WTC11 (cell line): ENCODE data around the gene USP22. TPM values are rescaled to one million over a fixed set of nuclear protein-coding genes. Genes with fewer than 3 reads are reported as not detected.

ENCODE experiments used
- ATF3 ChIP-seq: sonication (generic); formaldehyde crosslinking; conservative IDR thresholded peaks from 2 replicates; pipeline ENCODE4 v1.8.1; 2022; ENCODE audit warnings: mild to moderate bottlenecking, missing genetic modification reagents
- ATF6 ChIP-seq: sonication (generic); formaldehyde crosslinking; IDR thresholded peaks from 2 replicates; pipeline ENCODE4 v1.8.1; 2023; ENCODE audit warnings: mild to moderate bottlenecking, missing genetic modification reagents
- CDX4 ChIP-seq: fragments of 250-450 bp; sonication (Bioruptor Pico); IDR thresholded peaks from 2 replicates; pipeline ENCODE4 v1.9.0; 2021; ENCODE audit warnings: moderate library complexity, mild to moderate bottlenecking, inconsistent platforms, borderline replicate concordance
- CREB1 ChIP-seq: sonication (generic); formaldehyde crosslinking; IDR thresholded peaks from 2 replicates; pipeline ENCODE4 v1.8.0; 2023; ENCODE audit warnings: mild to moderate bottlenecking, missing genetic modification reagents
- CREM ChIP-seq: sonication (generic); formaldehyde crosslinking; IDR thresholded peaks from 2 replicates; pipeline ENCODE4 v1.8.1; 2022; ENCODE audit warnings: mild to moderate bottlenecking, missing genetic modification reagents, moderate library complexity
- E2F4 ChIP-seq: sonication (generic); formaldehyde crosslinking; IDR thresholded peaks from 2 replicates; pipeline ENCODE4 v1.8.1; 2022; ENCODE audit warnings: low read depth, mild to moderate bottlenecking, moderate library complexity, missing genetic modification reagents, borderline replicate concordance
- GRHL2 ChIP-seq: fragments of 250-450 bp; sonication (Bioruptor Pico); IDR thresholded peaks from 2 replicates; pipeline ENCODE4 v1.8.0; 2022; ENCODE audit warnings: mild to moderate bottlenecking, moderate library complexity; ENCODE audit not compliant: insufficient replicate concordance, severe bottlenecking
- GTF2I ChIP-seq: fragments of 250-450 bp; sonication (Bioruptor Pico); conservative IDR thresholded peaks from 2 replicates; pipeline ENCODE4 v1.4.0; 2021; ENCODE audit warnings: mild to moderate bottlenecking
- JAZF1 ChIP-seq: fragments of 250-450 bp; sonication (Bioruptor Pico); IDR thresholded peaks from 2 replicates; pipeline ENCODE4 v1.9.0; 2021; ENCODE audit warnings: moderate library complexity, mild to moderate bottlenecking, inconsistent platforms
- NFE2L1 ChIP-seq: sonication (generic); formaldehyde crosslinking; IDR thresholded peaks from 2 replicates; pipeline ENCODE4 v1.8.1; 2023; ENCODE audit warnings: missing genetic modification reagents
- OVOL2 ChIP-seq: fragments of 250-450 bp; sonication (Bioruptor Pico); IDR thresholded peaks from 2 replicates; pipeline ENCODE4 v1.9.0; 2021; ENCODE audit warnings: mild to moderate bottlenecking, borderline replicate concordance
- PRDM15 ChIP-seq: sonication (generic); formaldehyde crosslinking; IDR thresholded peaks from 2 replicates; pipeline ENCODE4 v1.8.0; 2022; ENCODE audit warnings: missing genetic modification reagents
- RELA ChIP-seq: sonication (generic); formaldehyde crosslinking; IDR thresholded peaks from 2 replicates; pipeline ENCODE4 v1.8.1; 2022; ENCODE audit warnings: missing genetic modification reagents, mild to moderate bottlenecking, borderline replicate concordance
- SMAD3 ChIP-seq: sonication (generic); formaldehyde crosslinking; IDR thresholded peaks from 2 replicates; pipeline ENCODE4 v1.8.0; 2022; ENCODE audit warnings: missing genetic modification reagents, mild to moderate bottlenecking, borderline replicate concordance
- TCF7 ChIP-seq: sonication (generic); formaldehyde crosslinking; IDR thresholded peaks from 2 replicates; pipeline ENCODE4 v1.8.0; 2022; ENCODE audit warnings: mild to moderate bottlenecking, low read depth, missing genetic modification reagents, moderate library complexity
- TEAD4 ChIP-seq: sonication (generic); formaldehyde crosslinking; IDR thresholded peaks from 2 replicates; pipeline ENCODE4 v1.8.0; 2022; ENCODE audit warnings: mild to moderate bottlenecking, missing genetic modification reagents
- USF2 ChIP-seq: sonication (generic); formaldehyde crosslinking; IDR thresholded peaks from 2 replicates; pipeline ENCODE4 v1.8.1; 2023; ENCODE audit warnings: mild to moderate bottlenecking, missing genetic modification reagents, moderate library complexity
- ZBTB21 ChIP-seq: sonication (generic); formaldehyde crosslinking; IDR thresholded peaks from 2 replicates; pipeline ENCODE4 v1.8.1; 2023; ENCODE audit warnings: mild to moderate bottlenecking, missing genetic modification reagents, borderline replicate concordance
- ZBTB43 ChIP-seq: sonication (generic); formaldehyde crosslinking; IDR thresholded peaks from 2 replicates; pipeline ENCODE4 v1.8.1; 2023; ENCODE audit warnings: mild to moderate bottlenecking, missing genetic modification reagents
- ZNF317 ChIP-seq: sonication (generic); formaldehyde crosslinking; IDR thresholded peaks from 2 replicates; pipeline ENCODE4 v1.8.1; 2023; ENCODE audit warnings: low read depth, mild to moderate bottlenecking, moderate library complexity, missing genetic modification reagents, borderline replicate concordance
- ZNF512 ChIP-seq: sonication (generic); formaldehyde crosslinking; IDR thresholded peaks from 2 replicates; pipeline ENCODE4 v1.8.1; 2022; ENCODE audit warnings: missing genetic modification reagents, borderline replicate concordance
- ZSCAN18 ChIP-seq: fragments of 250-450 bp; sonication (Bioruptor Pico); IDR thresholded peaks from 2 replicates; pipeline ENCODE4 v2.1.2; 2022; ENCODE audit warnings: mild to moderate bottlenecking, moderate library complexity
- total RNA-seq: library from RNA; stranded (reverse); gene quantifications from 3 replicates; pipeline ENCODE4 v1.2.3, GENCODE V29; 2021

USP22 gene
- total RNA-seq, 1 experiment from 2014 or later: 289 TPM

- TF ChIP-seq CREB1 (CRISPR knock-in tag) (no peak), CREM (peak; percentile 47; the same call in 1 of the 2 replicates), ZBTB43 (peak; percentile 39; the same call in 1 of the 2 replicates), SMAD3 (no peak), ZBTB21 (CRISPR knock-in tag) (no peak), ZNF512 (CRISPR knock-in tag) (no peak), ZSCAN18 (no peak), PRDM15 (CRISPR knock-in tag) (no peak), GTF2I (CRISPR knock-in tag) (no peak), CDX4 (CRISPR knock-in tag) (peak; percentile 71; the same call in 1 of the 2 replicates), OVOL2 (CRISPR knock-in tag) (no peak), TCF7 (CRISPR knock-in tag) (no peak), JAZF1 (CRISPR knock-in tag) (no peak), ATF6 (CRISPR knock-in tag) (no peak), E2F4 (0 out of 2 replicates have a peak, but pooled peaks have one; percentile 30), USF2 (CRISPR knock-in tag) (no peak), ZNF317 (CRISPR knock-in tag) (no peak), NFE2L1 (CRISPR knock-in tag) (0 out of 2 replicates have a peak, but pooled peaks have one; percentile 23), GRHL2 (CRISPR knock-in tag) (no peak), RELA (no peak), ATF3 (CRISPR knock-in tag) (no peak), TEAD4 (CRISPR knock-in tag) (no peak; the same call in 1 of the 2 replicates)
Observed at GRCh38 chr17:21042458-21043295, at the start of gene USP22 (continued).
